HCT116 (cell line): ENCODE measurements around the gene ZYG11A.

ENCODE experiments used
- ATF3 ChIP-seq: IDR thresholded peaks from 2 replicates; pipeline ENCODE4 v1.6.1; 2012
- EZH2phosphoT487 ChIP-seq: fragments of 200-600 bp; IDR thresholded peaks from 2 replicates; pipeline ENCODE4 v1.6.1; 2018; ENCODE audit warnings: antibody characterized with exemption, borderline replicate concordance
- JUND ChIP-seq: IDR thresholded peaks from 2 replicates; pipeline ENCODE4 v1.6.1; 2012
- RAD21 ChIP-seq: IDR thresholded peaks from 2 replicates; pipeline ENCODE4 v1.6.1; 2012; ENCODE audit warnings: low read depth, mild to moderate bottlenecking
- ZBTB33 ChIP-seq: IDR thresholded peaks from 2 replicates; pipeline ENCODE4 v1.6.1; 2011; ENCODE audit warnings: mild to moderate bottlenecking, low read length, moderate library complexity; ENCODE audit not compliant: insufficient replicate concordance; ENCODE audit errors: extremely low read depth
- TF ChIP-seq, protein P1 (sequence below), 3 experiments: fragments of 200-600 bp in 1 of 3; sonication (generic) in 1 of 3; IDR thresholded peaks in 2 of 3; conservative IDR thresholded peaks in 1 of 3; 2 replicates each; pipeline ENCODE4 v1.5.1; 2012 to 2017; ENCODE audit warnings: low read depth in 2 of 3, low read length in 2 of 3, antibody characterized with exemption in 1 of 3, borderline replicate concordance in 1 of 3, control low read depth in 1 of 3, mild to moderate bottlenecking in 1 of 3, mixed read lengths in 1 of 3, mixed run types in 1 of 3, moderate library complexity in 1 of 3; ENCODE audit not compliant: insufficient read depth in 1 of 3

DNA sequence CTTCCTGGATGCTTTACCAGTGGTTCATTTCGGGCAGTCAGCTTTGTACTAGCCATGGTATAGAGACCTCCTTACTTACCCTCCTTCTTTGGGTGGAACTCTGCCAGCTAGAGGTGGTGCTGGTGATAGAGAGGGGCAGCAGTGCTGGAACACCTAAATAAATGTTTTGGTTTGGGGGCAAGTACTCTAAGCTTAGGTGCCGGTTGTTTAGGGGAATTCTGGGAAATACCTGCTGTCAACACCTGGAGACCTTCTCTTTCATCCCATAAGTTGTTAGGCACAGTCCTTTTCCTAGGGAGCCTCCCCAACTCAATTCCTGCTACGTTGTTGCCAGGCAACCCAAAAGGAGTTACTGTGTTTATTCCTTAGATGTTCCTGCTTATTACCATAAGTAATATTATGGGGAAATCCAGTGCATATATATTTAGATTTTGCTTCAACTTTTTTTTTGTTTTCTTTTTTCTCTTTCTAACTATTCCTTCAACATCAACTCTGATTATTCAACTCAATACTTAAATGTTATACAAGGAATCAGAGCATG is 101.4 kb downstream of the ZYG11A start:
- TF ChIP-seq, protein P1, sequence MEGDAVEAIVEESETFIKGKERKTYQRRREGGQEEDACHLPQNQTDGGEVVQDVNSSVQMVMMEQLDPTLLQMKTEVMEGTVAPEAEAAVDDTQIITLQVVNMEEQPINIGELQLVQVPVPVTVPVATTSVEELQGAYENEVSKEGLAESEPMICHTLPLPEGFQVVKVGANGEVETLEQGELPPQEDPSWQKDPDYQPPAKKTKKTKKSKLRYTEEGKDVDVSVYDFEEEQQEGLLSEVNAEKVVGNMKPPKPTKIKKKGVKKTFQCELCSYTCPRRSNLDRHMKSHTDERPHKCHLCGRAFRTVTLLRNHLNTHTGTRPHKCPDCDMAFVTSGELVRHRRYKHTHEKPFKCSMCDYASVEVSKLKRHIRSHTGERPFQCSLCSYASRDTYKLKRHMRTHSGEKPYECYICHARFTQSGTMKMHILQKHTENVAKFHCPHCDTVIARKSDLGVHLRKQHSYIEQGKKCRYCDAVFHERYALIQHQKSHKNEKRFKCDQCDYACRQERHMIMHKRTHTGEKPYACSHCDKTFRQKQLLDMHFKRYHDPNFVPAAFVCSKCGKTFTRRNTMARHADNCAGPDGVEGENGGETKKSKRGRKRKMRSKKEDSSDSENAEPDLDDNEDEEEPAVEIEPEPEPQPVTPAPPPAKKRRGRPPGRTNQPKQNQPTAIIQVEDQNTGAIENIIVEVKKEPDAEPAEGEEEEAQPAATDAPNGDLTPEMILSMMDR (IDR thresholded peaks at IDR 0.05 in 2 of 3, conservative IDR thresholded peaks at IDR 0.05 in 1 of 3; ENCODE audit: borderline replicate concordance in 1 of 3, insufficient read depth in 1 of 3, low read depth in 2 of 3, low read length in 2 of 3) = no peak
- TF ChIP-seq EZH2phosphoT487 (no peak), ZBTB33 (no peak), ATF3 (no peak), JUND (no peak), RAD21 (no peak)
